Sigmoid colon (tissue), 7 donors: ENCODE data around the gene PDE3B. TPM values are rescaled to one million over a fixed set of nuclear protein-coding genes. Genes with fewer than 3 reads are reported as not detected.

Experiments
- DNase-seq: peaks from one replicate; pipeline ENCODE4 v3.0.0-alpha.2; 2019
- H3K27ac ChIP-seq, 4 donors: fragments of 200-600 bp; sonication (generic); one replicate each; pipeline ENCODE4 v1.5.1; 2016 to 2019; ENCODE audit warnings: mild to moderate bottlenecking in 1 of 4
- H3K27me3 ChIP-seq, 3 donors: fragments of 200-600 bp; sonication (generic); one replicate each; pipeline ENCODE4 v1.5.1; 2019; ENCODE audit warnings: mild to moderate bottlenecking in 1 of 3
- H3K36me3 ChIP-seq, 4 donors: fragments of 200-600 bp; sonication (generic); one replicate each; pipeline ENCODE4 v1.5.1; 2016 to 2019
- H3K4me1 ChIP-seq, 4 donors: fragments of 200-600 bp; sonication (generic); one replicate each; pipeline ENCODE4 v1.5.1; 2017 to 2019
- H3K4me3 ChIP-seq, 4 donors: fragments of 200-600 bp; sonication (generic); one replicate each; pipeline ENCODE4 v1.5.1; 2017 to 2019; ENCODE audit warnings: mild to moderate bottlenecking in 2 of 4, moderate library complexity in 1 of 4
- H3K9me3 ChIP-seq, 4 donors: fragments of 200-600 bp in 3 of 4; sonication (generic) in 3 of 4; one replicate each; pipeline versions ENCODE4 v1.5.1 to v1.6.1; 2013 to 2019
- CTCF ChIP-seq, 4 experiments: fragments of 450-650 bp in 3 of 4; fragments of 200-600 bp in 1 of 4; IDR thresholded peaks; one replicate each; pipeline ENCODE4 v1.5.1; 2016 to 2019; ENCODE audit warnings: antibody characterized with exemption in 4 of 4, mild to moderate bottlenecking in 3 of 4, moderate library complexity in 2 of 4
- EP300 ChIP-seq, 4 donors: sonication (generic); formaldehyde crosslinking; IDR thresholded peaks; one replicate each; pipeline ENCODE4 v1.6.1; 2017; ENCODE audit warnings: antibody characterized with exemption in 4 of 4
- POLR2A ChIP-seq, 2 donors: fragments of 450-650 bp; IDR thresholded peaks; one replicate each; pipeline ENCODE4 v1.6.1; 2016; ENCODE audit warnings: antibody characterized with exemption in 2 of 2, mild to moderate bottlenecking in 2 of 2, moderate library complexity in 2 of 2
- POLR2AphosphoS5 ChIP-seq, 4 donors: sonication (generic); formaldehyde crosslinking; IDR thresholded peaks; one replicate each; pipeline ENCODE4 v1.6.1; 2017; ENCODE audit warnings: antibody characterized with exemption in 4 of 4
- whole genome bisulfite sequencing, 2 donors: extraction: QIAGEN DNeasy Blood & Tissue Kit; methylation state at CpG; one replicate each; pipeline ENCODE4 v1.1.7; 2013; 5-methylcytosine and 5-hydroxymethylcytosine counted together
- intact Hi-C: fragments of 100-400 bp; cut with DNase I; formaldehyde crosslinking; loops from one replicate; pipeline ENCODE4 v1.15.1; 2023
- polyA plus RNA-seq, 3 donors: library from polyadenylated mRNA; stranded (reverse); fragments of 200-250 nt; gene quantifications; one replicate each; pipeline ENCODE4 v1.2.3, GENCODE V29; 2013
- total RNA-seq, 4 donors: library from RNA; depleted of rRNA; stranded (reverse); fragments of >200 nt; gene quantifications; one replicate each; pipeline ENCODE4 v1.1.0, GENCODE V29; 2016
- donor health status: healthy with polysubstance abuse.
- donor health status: Bipolar disorder and iron deficiency.
- donor health status: healthy.

PDE3B gene
- total and polyA plus RNA-seq, 7 donors = 1.2 to 132 (median 78.3) TPM

GRCh38 chr11:14650064-14650463 is 6.5 kb downstream of the PDE3B start:
- WGBS, 2 donors = 93 to 94% methylated on average over 3 of the region's 3 CpGs
- H3K27ac ChIP-seq = peak overlapping the region in 1 of 4 donors; percentile 17
- no peak overlapping the region for H3K4me3 ChIP-seq
- TF ChIP-seq POLR2AphosphoS5 (IDR thresholded peaks at IDR 0.05) (no peak), POLR2A (IDR thresholded peaks at IDR 0.05) (no peak), CTCF (IDR thresholded peaks at IDR 0.05) (no peak), EP300 (IDR thresholded peaks at IDR 0.05) (no peak)
- intact Hi-C loops = no loop called here
- no peak for DNase-seq
- no peaks in the 10 kb centered on the region for H3K9me3 ChIP-seq
- peaks cover 0 to 37% (median 16%) of the 10 kb centered on the region in 4 donors for H3K4me1 ChIP-seq
- no peaks in the 10 kb centered on the region for H3K27me3 ChIP-seq
- peaks cover 0 to 8% (median 0%) of the 10 kb centered on the region in 4 donors for H3K36me3 ChIP-seq

- Histone ChIP-seq H3K4me1 (peaks cover 0 to 61% (median 21%) of the 10 kb centered on the region in 4 donors), H3K9me3 (no peaks in the 10 kb centered on the region), H3K36me3 (peaks cover 0 to 8% (median 0%) of the 10 kb centered on the region in 4 donors), H3K27ac (no peak overlapping the region), H3K4me3 (no peak overlapping the region), H3K27me3 (no peaks in the 10 kb centered on the region)
- WGBS, 2 donors = 81 to 86% methylated on average over 3 of the region's 3 CpGs
- no peak for DNase-seq
- TF ChIP-seq EP300 (IDR thresholded peaks at IDR 0.05) (no peak), CTCF (IDR thresholded peaks at IDR 0.05) (no peak), POLR2AphosphoS5 (IDR thresholded peaks at IDR 0.05) (no peak), POLR2A (IDR thresholded peaks at IDR 0.05) (no peak)
- intact Hi-C loops = no loop called here
Observed at GRCh38 chr11:14653090-14653489, 9.5 kb downstream of the PDE3B start.

GRCh38 chr11:14655435-14655834 is 11.8 kb downstream of the PDE3B start:
- Histone ChIP-seq H3K4me1 (peaks cover 0 to 54% (median 10%) of the 10 kb centered on the region in 4 donors), H3K4me3 (no peak overlapping the region), H3K9me3 (no peaks in the 10 kb centered on the region), H3K36me3 (peaks cover 0 to 14% (median 0%) of the 10 kb centered on the region in 4 donors), H3K27me3 (no peaks in the 10 kb centered on the region), H3K27ac (peak overlapping the region in 1 of 4 donors; percentile 55)
- no peak for TF ChIP-seq POLR2A (IDR thresholded peaks at IDR 0.05)
- TF ChIP-seq POLR2AphosphoS5 (IDR thresholded peaks at IDR 0.05) = no peak
- no peak for TF ChIP-seq EP300 (IDR thresholded peaks at IDR 0.05)
- TF ChIP-seq CTCF (IDR thresholded peaks at IDR 0.05) = no peak
- whole genome bisulfite sequencing, 2 donors = 94 to 96% methylated on average over 3 of the region's 3 CpGs
- intact Hi-C loops = no loop called here
- no peak for DNase-seq

- peaks cover 0 to 54% (median 10%) of the 10 kb centered on the region in 4 donors for H3K4me1 ChIP-seq
- no peak overlapping the region for H3K4me3 ChIP-seq
- peak overlapping the region in 2 of 4 donors; percentile 19 to 55 for H3K27ac ChIP-seq
- DNase-seq = no peak
- intact Hi-C loops = no loop called here
- no peak for TF ChIP-seq POLR2AphosphoS5 (IDR thresholded peaks at IDR 0.05)
- no peak for TF ChIP-seq CTCF (IDR thresholded peaks at IDR 0.05)
- no peak for TF ChIP-seq EP300 (IDR thresholded peaks at IDR 0.05)
- TF ChIP-seq POLR2A (IDR thresholded peaks at IDR 0.05) = no peak
- no peaks in the 10 kb centered on the region for H3K27me3 ChIP-seq
- H3K36me3 ChIP-seq = peaks cover 0 to 14% (median 2%) of the 10 kb centered on the region in 4 donors
- WGBS, 2 donors = 59 to 77% methylated on average over 4 of the region's 4 CpGs
- H3K9me3 ChIP-seq = no peaks in the 10 kb centered on the region
Observed at GRCh38 chr11:14656536-14657457, 13.2 kb downstream of the PDE3B start.
